GM21737 (cell line): ENCODE results near the gene FLVCR2.
"Not testable (repeated sequence)": the region's sequence is repeated elsewhere in the genome, so short reads cannot be mapped to it uniquely, and the experiment has no call there.

Experiments
- ATAC-seq: cut with Tn5 transposase; IDR thresholded peaks from one replicate; pipeline ENCODE4 v1.9.1; 2021; ENCODE audit warnings: mild to moderate bottlenecking, moderate library complexity; ENCODE audit not compliant: unreplicated experiment

Gene FLVCR2

GRCh38 chr14:75591331-75591946 lies 13.0 kb downstream of the FLVCR2 start:
- no peak for ATAC-seq

GRCh38 chr14:75591987-75592575 lies 13.7 kb downstream of the FLVCR2 start:
- no peak for ATAC-seq

- no peak for ATAC-seq
These were observed 16.8 kb downstream of the FLVCR2 start for GRCh38 chr14:75595226-75595625.

- ATAC-seq, result no peak
These were observed 18.7 kb downstream of the FLVCR2 start for GRCh38 chr14:75597149-75597548.

- not testable (repeated sequence) for ATAC-seq
These were observed 21.7 kb downstream of the FLVCR2 start for GRCh38 chr14:75600100-75600499.

- ATAC-seq, result not testable (repeated sequence)
These were observed 22.6 kb downstream of the FLVCR2 start for GRCh38 chr14:75601061-75601460.

GRCh38 chr14:75602503-75602902 lies 24.1 kb downstream of the FLVCR2 start:
- no peak for ATAC-seq

- ATAC-seq, result no peak
These were observed 26.8 kb downstream of the FLVCR2 start for GRCh38 chr14:75604979-75605851.

GRCh38 chr14:75605916-75606315 lies 27.5 kb downstream of the FLVCR2 start:
- ATAC-seq, result no peak

- no peak for ATAC-seq
These were observed 28.6 kb downstream of the FLVCR2 start for GRCh38 chr14:75607044-75607443.

GRCh38 chr14:75607842-75608640 lies 29.6 kb downstream of the FLVCR2 start:
- no peak for ATAC-seq

- ATAC-seq, result no peak
These were observed 30.7 kb downstream of the FLVCR2 start for GRCh38 chr14:75609116-75609515.

GRCh38 chr14:75609606-75610475 lies 31.4 kb downstream of the FLVCR2 start:
- ATAC-seq, result no peak

- no peak for ATAC-seq
These were observed 32.4 kb downstream of the FLVCR2 start for GRCh38 chr14:75610834-75611233.

GRCh38 chr14:75612157-75612556 lies 33.7 kb downstream of the FLVCR2 start:
- ATAC-seq, result no peak

GRCh38 chr14:75614179-75614578 lies 35.8 kb downstream of the FLVCR2 start:
- ATAC-seq, result no peak

- ATAC-seq, result no peak
These were observed 36.8 kb downstream of the FLVCR2 start for GRCh38 chr14:75615200-75615599.

- no peak for ATAC-seq
These were observed 41.1 kb downstream of the FLVCR2 start for GRCh38 chr14:75619548-75619947.

GRCh38 chr14:75625034-75625433 lies 46.6 kb downstream of the FLVCR2 start:
- ATAC-seq, result no peak

- ATAC-seq, result no peak
These were observed 48.0 kb downstream of the FLVCR2 start for GRCh38 chr14:75626396-75626795.
